HG03095 (cell line): ENCODE results near the gene RNF169.
A peak's percentile ranks its signal among the peaks of the same experiment; 100 is the strongest.
"Not testable (repeated sequence)": the region's sequence is repeated elsewhere in the genome, so short reads cannot be mapped to it uniquely, and the experiment has no call there.

ENCODE experiments used
- ATAC-seq: cut with Tn5 transposase; IDR thresholded peaks from one replicate; pipeline ENCODE4 v1.9.1; 2021; ENCODE audit warnings: moderate library complexity; ENCODE audit not compliant: unreplicated experiment

Gene RNF169

GRCh38 chr11:74729397-74729796 is 19.3 kb upstream of the RNF169 start:
- ATAC-seq = no peak

DNA sequence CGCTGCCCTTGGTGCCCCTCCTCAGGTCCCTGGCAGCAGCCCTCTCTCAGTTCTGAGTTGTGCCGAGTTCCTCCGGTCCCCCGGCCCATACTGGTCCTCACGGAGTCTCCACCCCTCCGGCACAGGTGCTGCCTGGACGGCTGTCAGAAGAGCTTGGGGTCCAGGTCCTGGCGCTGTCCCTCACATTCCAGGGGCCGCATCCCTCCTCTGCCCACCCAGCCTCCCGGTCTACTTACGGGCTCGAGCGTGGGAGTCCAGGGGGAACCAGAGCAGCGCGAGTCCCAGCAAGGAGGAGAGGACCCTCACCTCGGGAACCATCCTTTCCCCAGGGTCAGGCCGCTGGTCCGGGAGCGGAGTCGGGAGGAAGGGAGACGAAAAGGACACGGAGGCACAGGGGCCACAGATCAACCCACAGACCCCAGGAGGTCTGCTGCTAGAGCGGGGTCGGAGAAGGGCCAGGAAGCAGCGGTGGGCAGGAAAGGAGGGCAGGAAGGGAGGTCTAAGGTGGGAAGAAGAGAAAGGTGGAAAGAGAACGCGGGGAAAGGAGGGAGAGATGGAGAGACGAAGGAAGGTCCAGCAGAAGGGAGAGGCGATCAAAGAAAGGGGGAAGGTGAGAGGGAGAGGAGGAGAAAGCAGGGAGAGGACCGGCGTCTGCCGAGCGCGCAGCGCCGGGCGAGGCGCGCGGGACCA is 17.9 kb upstream of the RNF169 start:
- ATAC-seq = no peak

- no peak for ATAC-seq
Observed at GRCh38 chr11:74731301-74732094, 17.2 kb upstream of the RNF169 start, which contains the start of gene CHRDL2. Gene CHRDL2, minus strand, starts transcription at chr11:74731426. Its CDS starts 538 bp downstream, at chr11:74730888.

GRCh38 chr11:74734559-74734925 is 14.1 kb upstream of the RNF169 start:
- no peak for ATAC-seq

DNA sequence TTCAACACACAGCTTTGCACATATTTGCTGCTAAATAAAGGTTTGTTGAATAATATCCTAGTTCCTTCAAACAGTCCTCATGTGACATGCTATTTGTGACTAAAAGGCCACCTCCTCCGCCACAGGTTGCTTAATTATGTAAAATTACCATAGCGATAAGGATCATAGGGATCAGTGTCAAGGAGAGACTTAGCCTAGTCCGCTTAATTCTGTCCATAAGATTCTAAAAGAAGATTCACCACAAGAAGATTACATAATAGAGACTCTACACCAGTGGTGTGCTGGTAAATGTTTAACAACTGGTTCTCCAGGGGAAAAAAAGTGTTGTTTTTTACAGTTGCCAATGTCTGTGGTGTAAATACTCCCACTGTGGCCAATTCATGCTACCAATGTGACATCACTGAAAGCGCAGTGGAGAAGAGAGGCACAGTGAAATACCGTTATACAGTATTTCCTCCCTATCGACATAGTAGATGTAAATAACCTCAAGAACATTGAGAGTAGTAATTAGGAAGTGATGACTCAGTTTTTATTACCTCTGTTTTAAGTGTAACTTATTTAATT is 13.2 kb upstream of the RNF169 start:
- ATAC-seq = no peak

- no peak for ATAC-seq
Observed at GRCh38 chr11:74736031-74736430, 12.6 kb upstream of the RNF169 start.

- ATAC-seq = no peak
Observed at GRCh38 chr11:74739546-74740270, 8.9 kb upstream of the RNF169 start.

GRCh38 chr11:74742070-74742469 is 6.6 kb upstream of the RNF169 start:
- no peak for ATAC-seq

DNA sequence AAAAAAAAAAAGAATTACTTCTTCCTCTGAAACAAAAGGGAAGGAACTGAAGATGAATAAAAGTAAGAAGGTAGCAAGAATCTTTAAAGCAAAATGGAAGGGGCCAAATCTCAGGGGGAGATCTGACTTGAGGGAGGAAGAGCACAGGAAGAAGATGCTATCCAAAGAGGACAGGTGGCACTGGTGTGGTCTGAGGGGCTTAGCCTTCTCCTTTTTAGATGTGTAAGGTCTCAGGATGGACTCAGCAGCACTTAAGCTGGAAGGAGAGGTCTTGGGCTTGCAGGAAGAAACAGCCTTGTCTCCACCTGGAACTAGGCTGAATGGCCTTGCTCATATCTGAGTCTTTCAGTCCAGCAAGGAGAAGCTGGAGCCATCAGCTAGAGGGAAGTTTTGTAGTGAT is 5.0 kb upstream of the RNF169 start:
- no peak for ATAC-seq

- no peak for ATAC-seq
Observed at GRCh38 chr11:74744277-74744676, 4.4 kb upstream of the RNF169 start.

DNA sequence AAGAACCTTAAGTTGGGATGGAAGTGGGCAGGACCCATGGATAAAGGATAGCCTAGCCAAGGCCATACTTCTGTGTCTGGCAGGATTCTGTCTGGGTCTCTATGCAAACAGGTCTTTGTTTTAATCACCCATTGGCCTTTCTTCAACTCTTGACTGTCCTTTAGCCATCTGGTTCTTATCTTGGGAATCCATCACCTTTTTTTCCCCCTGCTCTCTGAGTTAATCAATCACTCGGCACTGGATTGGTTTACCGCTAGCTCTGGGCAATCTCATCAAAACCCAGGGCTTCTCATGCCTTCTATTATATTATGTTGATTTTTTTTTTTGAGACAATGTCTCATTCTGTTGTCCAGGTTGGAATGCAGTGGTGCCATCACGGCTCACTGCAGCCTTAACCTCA is 1.8 kb upstream of the RNF169 start:
- no peak for ATAC-seq

GRCh38 chr11:74749127-74749964 is 697 bp downstream of the RNF169 start:
- peak; percentile 51 for ATAC-seq

DNA sequence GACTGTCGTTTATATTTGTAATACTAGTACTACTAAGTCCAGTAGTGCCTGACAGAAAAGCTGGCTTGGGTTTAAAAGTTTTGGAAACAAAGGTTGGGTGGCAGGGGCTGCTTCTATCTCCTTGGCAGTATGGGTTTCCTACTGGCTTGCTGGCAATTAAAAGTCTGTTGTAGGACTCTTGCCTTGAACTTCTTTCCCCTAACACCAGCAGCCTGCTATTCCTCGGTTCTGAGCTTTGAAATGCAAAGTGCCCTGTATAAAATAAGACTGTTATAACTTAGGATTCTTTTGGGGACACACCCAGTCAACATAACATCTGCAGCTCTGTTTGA is 1.3 kb downstream of the RNF169 start:
- ATAC-seq = no peak

DNA sequence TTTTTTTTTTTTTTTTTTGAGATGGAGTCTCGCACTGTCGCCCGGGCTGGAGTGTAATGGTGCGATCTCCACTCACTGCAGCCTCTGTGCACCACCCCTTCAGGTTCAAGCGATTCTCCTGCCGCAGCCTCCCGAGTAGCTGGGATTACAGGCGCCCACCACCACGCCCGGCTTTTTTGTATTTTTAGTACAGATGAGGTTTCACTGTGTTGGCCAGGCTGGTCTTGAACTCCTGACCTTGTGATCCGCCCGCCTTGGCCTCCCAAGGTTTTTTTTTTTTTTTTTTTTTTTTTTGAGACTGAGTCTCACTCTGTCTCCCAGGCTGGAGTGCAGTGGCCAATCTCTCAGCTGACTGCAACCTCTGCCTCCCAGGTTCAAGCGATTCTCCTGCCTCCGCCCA is 1.9 kb downstream of the RNF169 start:
- not testable (repeated sequence) for ATAC-seq

DNA sequence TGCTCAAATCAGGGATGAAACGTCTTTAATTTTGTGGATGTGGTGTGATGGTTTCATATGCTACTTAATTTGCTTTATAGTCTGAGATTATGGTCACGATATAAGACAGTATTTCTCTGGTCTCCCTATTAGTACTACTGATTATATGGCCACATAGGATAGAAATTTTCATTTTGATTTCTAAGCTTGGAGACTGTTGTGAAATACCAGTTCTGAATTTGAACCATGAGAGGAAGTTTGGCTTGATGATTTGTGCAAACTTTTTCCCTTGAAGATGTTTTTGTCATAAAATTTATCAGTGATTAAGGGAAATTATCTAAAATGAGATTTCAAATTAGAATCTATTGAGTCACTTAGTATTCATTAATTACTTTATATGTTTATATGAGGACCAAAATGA is 2.7 kb downstream of the RNF169 start:
- no peak for ATAC-seq

- ATAC-seq = no peak
Observed at GRCh38 chr11:74754507-74755252, 6.0 kb downstream of the RNF169 start.

DNA sequence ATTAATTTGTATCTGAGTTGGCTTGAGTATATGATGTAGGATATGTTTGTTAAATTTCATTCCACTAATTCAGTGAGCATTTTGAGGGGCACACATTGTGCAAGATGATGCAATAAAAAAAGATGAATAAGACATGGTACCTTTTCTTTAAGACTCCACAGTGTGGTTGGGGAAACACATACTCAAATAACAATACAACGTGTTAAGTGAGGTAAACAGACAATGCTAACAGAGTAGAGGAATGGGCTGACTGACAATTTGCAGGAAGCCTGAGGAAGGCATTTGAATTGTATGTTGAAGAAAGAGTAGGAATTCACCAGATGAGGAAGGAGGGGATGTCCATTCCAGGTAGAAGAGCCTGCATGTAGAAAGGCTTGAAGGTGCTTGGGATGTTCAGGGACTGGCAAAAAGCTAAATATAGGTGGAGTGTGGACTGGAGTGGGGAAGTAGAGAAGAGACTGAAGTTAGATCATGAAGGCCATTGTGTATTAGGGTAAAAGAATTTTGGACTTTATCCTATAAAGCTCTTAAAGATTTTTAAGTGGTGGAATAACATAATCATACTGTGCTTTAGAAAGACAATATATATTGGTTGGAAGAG is 6.8 kb downstream of the RNF169 start:
- no peak for ATAC-seq

DNA sequence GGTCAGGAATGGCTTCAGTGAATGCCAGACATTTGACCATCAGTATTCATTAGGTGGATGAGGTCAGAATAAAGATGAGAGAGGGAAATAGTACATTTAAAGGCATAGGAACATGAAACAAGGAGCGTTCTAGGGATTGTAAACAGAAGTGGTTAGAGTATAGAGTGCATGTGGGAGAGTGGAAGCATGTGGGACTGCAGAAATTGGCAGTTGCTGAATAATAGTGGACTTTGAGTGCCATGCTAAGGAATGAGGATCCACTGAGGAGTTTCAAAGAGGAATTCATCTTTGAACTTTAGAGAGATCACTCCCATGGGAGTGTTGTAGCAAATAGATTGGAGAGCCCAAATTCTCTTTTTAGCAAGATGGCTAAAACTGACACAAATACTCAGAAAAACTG is 7.9 kb downstream of the RNF169 start:
- no peak for ATAC-seq

- no peak for ATAC-seq
Observed at GRCh38 chr11:74766905-74767304, 18.3 kb downstream of the RNF169 start.
